Islet of Langerhans (tissue), 1 donor: ENCODE results near the gene MAN2B1.
"Not testable (repeated sequence)": the region's sequence is repeated elsewhere in the genome, so short reads cannot be mapped to it uniquely, and the experiment has no call there.

Experiments
- FAIRE-seq: peaks from one replicate; lab custom pipeline; 2011; peaks lifted over from hg19 to GRCh38; lab: Jason Lieb, UNC

Gene MAN2B1

DNA sequence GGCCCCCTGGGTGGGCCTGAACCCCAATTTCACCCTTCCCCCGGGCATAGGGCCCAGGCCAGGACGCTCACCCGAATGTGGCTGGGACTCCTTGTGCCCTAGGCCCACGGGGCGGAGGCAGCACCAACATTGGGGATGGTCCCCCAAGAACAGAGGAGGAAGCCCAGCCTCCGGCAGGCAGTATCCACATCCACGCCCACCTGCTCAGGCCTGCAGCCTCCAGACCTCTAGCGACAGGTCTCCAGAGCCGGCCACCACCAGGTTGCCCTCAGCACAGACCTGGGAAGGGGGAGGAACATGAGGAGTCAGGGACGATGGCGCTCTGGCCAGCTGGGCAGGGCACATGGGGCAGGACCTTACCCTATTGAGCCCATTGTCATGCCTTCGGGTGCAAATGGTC lies 22.5 kb upstream of the MAN2B1 start:
- FAIRE-seq = no peak

DNA sequence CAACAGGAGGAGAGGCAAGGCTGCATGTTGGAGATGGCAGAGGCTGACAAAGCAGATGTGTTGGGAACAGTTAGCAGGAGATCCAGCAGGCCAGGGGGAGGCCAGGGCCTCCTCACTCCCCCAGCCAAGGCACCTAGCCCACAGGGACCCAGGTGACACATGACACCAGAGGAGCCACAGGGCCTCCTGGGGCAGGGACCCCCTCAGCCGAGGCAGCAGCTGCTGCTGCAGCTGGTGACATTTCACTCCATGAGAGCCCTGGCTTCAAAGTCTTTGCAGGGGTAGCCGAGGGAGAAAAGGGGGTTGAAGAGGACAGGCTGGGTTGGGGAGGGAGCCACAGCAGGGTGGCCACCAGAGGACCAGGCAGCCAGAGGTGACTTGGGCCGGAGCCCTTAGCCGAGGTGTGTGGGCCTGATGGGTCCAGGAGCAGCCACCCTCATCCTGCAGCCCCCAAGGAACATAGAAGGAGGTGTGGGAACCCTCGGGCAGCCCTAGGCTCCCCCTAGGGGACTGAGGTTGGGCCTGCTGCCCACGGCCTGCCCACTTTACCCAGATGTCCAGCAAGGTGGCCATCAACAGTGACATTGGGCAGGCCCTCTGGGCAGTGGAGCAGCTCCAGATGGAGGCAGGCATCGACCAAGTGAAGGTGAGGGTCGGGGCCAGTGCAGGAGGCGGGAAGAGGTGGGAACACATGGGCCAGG lies 21.1 kb upstream of the MAN2B1 start, which contains the start of gene GNG14:
TSS of gene GNG14 (plus strand) at position 503 of the 701 bp plus-strand sequence. CDS start at position 554, 51 bp downstream.
- no peak for FAIRE-seq

DNA sequence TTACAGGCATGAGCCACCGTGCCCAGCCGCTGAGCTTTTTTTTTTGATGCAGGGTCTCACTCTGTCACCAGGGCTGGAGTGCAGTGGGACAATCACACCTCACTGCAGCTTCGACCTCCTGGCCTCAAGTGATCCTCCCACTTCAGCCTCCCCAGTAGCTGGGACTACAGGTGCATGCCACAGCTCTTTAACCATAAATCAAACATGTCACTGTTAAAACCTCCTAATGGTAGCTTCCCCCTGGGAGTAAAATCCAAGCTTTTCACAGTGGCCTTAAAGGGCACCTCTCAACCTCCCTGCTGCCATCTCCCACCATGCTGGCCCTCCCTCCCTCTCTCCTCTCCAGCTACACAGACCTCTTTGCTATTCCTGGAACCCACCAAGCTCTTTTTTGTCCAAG lies 19.3 kb upstream of the MAN2B1 start:
- no peak for FAIRE-seq

DNA sequence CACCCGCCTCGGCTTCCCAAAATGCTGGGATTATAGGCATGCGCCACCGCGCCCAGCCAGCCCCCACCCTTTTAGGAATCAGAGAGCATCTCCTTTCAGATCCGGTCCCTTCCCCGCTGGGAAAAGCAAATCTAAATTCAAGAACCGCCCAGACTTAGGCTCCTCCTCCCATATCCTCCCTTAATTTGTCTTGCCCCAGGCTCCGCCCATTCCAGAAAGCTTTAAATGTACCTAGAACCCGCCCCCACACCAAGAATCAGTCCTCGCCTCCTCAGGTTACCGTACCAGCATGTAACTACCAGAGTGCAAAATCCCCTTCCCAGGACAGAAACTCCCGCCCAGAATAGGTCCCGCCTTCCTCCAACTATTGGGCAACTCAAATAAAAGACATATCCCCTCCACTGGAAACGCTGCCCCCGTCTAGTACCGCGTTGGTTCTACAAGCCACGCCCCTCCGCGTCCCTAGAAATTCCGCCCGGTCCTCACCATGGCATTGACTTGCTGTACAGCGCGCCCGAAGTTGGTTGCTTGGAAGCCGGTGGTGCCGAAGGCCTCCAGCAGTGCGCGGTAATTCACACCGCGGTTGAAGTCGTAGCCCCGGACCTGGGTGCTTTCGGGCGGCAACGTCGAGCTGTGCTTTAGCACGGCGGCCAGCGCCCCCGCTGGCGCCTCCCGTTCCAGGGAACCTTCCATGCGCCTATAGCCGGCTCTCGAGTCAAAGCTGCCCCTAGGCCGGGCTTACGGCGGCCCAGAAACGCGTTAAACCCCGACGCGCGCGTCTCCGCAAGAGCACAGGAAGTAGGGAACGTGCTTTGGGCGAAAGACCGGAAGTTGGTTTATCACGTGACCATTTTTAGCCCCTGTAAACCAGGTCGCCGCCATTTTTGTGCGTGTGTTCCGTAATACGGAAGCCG lies 14.8 kb upstream of the MAN2B1 start, which contains the start of gene DHPS:
TSS of gene DHPS (minus strand) at position 807 of the 914 bp plus-strand sequence. CDS start at position 693, 114 bp downstream.
- FAIRE-seq = peak; percentile 79

DNA sequence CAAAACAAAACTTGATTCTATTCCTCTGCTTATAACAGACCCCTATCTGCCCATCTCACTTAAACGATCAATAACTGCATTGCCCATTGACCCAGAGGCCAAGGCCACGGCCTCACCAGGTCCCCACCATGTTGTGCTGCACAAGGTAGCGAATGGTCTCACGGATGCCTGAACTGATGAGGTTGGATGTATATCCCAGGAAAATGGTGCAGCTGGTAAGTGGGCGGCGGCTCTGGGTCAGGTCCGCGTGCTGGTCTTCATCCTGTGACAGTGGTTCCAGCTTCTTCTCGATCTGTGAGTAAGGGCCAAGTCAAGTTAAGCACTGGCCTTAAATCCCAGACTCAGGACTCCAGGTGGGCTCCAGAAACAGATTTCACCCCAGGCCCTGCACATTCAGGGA lies 13.5 kb upstream of the MAN2B1 start:
- no peak for FAIRE-seq

DNA sequence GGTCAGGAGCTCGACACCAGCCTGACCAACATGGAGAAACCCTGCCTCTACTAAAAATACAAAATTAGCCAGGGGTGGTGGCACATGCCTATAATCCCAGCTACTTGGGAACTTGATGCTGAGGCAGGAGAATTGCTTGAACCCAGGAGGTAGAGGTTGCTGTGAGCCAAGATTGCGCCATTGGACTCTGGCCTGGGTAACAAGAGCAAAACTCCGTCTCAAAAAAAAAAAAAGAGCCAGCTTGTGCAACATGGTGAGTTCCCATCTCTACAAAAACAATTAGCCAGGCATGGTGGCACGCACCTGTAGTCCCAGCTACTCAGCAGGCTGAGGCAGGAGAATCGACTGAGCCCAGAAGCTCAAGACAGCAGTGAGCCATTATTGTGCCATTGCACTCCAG lies 11.5 kb upstream of the MAN2B1 start:
- FAIRE-seq = not testable (repeated sequence)

DNA sequence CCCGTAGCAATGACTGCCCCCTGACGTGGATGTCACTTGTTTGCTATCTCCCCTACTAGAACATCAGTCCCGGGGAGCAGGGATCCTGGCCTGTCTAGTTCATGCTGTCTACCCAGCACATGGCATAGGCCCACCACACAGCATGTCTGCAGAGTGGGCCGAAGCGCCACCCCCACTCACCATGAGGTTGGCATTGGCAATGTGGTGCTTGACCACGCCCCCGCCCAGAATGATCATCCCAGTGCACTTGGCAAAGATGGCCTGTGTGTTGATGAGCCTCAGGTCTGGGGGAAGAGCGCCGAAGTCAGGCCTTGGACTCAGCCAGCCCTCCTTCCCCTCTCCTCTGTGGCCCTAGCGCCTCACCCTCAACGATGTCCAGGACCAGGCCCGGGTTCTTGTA lies 10.4 kb upstream of the MAN2B1 start:
- no peak for FAIRE-seq

DNA sequence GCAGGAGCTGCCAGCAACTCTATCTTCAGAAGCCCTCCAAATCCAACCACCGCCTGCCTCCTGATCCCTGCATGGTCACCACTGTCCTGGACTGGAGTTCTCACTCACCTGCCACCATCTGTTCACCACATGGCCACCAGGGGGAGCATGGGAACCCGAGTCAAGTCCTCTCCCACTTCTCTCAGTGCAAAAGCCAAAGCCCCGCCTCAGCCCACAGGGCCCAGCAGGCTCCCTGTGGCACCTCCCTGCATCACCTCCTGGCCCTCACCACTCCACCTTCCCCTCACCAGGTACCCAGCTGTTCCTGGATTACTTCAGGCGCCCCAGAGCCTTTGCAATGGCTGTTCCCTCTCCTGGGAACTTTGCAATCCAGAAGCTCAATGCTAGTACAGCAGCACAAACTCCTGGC lies 9.8 kb upstream of the MAN2B1 start:
- FAIRE-seq = no peak

DNA sequence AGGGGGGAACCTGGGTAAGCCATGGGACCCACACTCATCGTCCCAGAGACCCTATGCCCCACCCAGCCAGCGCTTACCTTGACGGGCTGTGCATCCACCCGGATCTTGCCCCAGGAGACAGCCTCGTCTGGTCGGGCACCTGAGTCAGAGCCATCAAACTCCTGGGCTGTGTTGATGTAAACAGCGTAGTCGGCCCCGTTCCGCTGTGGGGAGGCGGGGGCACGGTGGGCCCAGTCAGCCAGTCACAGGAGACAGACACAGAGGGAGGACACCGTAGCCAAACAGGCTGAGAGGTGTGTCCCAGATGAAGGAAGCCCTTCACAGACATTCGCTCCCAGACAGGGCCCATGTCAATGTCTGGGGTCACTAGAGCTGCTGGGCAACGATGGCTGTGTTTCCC lies 9.4 kb upstream of the MAN2B1 start:
- no peak for FAIRE-seq

DNA sequence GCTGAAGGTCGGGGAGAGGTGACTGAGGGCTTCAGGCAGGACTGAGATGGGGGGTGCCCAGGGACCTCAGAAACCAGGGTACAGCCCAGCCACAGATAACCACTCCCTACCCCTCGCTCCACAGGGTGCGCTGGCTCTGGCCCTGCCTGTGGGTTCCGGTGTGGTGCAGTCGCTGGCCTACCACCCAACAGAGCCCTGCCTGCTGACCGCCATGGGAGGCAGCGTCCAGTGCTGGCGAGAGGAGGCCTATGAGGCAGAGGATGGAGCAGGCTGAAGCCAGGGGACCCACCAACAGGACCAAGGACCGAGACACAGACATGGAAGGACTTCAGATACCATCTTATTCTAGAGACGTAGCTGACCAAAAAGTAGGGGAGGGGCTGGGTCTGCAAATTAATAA lies 8.9 kb upstream of the MAN2B1 start:
- no peak for FAIRE-seq

DNA sequence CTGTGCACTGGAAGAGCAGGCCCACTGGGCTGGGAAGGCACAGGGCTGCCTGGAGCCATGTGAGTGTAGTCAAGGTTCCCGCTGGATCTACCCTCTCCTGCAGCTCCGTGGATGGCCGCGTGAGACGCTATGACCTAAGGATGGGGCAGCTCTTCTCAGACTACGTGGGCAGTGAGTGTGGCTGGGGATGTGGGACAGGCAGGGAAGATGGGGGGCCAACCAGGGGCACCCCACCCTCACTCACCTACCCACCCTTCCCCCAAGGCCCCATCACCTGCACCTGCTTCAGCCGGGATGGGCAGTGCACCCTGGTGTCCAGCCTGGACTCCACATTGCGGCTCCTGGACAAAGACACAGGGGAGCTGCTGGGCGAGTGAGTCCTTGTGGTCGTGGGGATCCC lies 6.2 kb upstream of the MAN2B1 start:
- no peak for FAIRE-seq

DNA sequence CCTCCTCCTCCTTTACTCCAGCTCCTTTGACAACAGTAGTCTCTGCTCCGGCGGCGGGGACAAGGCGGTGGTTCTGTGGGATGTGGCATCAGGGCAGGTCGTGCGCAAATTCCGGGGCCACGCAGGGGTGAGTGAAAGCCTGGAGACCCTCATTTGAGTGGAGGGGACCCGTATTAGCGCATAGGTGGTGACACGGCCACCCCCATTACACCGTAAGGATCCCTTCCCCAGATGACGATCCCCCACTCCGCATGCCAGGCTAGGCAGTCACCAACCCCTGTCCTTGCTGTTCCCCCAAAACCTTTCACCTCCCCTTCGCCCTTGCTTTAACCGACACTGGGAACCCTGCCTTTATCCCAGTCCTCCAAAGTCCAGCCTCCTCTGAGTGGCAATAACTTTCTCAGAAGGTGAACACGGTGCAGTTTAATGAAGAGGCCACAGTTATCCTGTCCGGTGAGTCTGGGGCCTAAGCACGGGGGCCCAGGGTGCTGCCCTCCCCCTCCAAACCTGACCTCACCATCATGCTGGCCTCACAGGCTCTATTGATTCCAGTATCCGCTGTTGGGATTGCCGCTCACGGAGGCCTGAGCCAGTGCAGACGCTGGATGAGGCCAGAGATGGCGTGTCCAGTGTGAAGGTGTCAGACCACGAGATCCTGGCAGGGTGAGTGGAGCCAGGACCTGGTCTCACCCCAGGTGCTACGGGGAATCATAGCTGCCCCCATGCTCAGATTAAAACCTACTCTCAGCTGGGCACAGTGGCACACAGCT lies 3.8 kb upstream of the MAN2B1 start:
- FAIRE-seq = no peak

DNA sequence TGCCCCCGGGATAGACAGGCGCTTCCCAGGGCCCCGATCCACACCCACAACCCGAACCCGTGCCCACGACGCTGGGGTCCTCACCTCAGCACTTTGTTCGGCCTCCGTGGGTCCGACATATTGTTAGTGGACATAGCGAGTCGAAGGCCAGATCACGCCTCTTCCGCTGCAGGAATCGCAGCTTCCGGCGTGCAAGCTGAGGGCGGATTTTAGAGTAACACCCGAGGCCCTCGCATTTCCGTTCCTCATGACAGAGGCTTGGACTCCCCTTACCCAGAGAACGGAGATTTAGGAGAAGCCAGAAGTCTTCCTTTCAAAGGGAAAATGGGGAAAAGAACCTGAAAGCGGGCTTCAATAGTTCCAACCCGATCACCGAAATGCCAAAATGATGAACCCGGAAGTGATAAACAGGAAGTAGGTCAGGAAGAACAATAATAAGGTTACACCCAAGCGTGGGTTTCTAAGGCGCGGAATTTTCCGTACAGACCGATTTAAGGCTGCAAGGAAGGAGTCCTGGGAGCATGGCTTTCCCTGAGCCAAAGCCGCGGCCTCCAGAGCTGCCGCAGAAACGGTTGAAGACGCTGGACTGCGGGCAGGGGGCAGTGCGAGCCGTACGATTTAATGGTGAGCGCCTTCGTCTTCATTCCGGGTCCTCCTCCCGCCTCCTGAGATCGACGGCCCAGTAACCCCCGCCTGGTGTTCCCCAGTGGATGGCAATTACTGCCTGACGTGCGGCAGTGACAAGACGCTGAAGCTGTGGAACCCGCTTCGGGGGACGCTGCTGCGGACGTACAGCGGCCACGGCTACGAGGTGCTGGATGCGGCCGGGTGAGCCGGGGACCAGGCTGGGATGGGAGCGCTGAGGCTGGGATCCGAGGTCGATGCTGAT lies 3.0 kb upstream of the MAN2B1 start:
- FAIRE-seq = peak; percentile 56

DNA sequence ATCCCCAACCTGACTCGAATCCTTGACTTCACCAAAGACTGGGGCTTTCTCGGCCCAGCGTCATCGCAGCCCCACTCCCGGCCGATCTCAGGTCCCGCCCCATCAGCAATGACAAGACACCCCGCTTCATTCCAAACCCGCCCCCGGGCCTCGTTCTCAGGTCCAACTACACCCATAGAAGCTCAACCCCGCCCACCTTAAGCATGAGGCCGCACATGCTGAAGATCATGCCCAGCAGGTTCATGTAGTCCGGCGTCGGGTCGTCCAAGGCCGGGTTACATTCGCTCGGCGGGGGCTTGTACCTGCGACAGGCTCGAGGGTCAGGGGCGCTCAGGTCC lies 2.4 kb upstream of the MAN2B1 start:
- no peak for FAIRE-seq

DNA sequence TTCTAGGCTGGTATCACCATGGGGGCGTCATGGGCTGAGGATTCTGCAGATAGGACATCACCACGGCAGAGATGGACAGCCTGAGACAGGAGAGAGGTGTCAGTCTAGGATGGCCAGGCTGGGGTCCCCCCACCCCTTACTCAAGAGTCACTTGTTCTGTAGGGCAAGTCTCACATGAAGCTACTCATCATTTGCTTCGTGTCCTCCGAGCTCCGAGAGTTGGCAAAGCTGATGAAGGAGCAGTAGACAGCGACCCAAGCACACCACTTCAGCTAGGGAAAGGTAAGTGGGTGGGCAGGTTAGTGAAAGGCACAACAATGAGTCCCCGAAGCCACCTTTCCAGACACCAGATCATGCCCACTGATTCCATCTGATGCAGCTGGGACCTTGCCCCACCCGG lies 1.8 kb upstream of the MAN2B1 start:
- FAIRE-seq = no peak

DNA sequence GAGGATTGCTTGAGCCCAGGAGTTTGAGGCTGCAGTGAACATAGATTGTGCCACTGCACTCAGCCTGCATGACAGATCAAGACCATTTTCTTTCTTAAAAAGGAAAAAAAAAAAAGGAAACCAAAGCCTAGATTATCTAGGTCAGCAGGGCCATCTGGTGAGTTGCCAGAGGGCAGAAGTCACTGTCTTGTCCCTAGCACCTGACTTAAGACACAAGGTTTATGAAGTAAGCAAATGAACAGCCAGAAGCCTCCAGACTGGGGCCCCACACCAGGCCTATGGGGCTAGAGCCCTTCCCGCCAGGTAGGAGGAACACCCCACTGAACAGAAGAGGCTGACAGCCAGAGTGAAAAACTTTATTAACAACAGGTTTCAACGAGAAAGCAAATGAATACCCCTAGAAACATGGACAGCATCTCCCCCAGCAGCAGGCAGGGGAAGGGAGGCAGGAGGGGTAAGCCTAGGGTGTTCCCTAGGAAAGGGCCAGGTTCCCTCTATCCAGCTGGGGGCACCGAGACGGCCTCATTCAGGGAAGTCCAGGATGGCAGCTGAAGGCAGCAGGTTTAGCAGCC lies 1.3 kb upstream of the MAN2B1 start:
- FAIRE-seq = no peak

DNA sequence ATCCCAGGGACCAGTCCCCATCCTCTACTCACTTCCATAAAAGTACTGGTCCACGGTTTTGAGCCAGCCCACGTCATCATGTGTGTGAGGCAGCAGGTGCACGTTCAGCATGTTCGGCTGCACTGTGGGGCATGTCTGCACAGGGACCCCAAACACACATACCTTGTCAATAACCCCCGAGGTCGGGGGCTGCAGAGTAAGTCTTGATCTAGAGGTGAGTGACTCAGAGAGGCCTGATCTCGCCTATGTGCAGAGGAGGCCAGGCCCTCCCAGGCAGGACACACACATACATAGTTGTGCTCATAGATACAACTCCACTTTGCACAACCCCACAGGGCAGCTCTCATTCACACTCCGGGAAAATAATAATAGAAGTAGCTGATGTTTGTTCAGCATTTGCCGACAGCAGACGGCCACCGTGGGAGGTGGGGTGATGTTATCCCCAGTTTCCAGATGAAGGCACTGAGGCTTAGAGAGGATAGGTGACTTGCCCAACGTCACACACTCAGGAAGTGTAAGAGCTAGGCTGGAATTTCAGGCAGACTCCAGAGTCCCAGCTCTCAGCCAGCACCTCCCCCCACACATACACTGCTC lies 774 bp downstream of the MAN2B1 start:
- no peak for FAIRE-seq

DNA sequence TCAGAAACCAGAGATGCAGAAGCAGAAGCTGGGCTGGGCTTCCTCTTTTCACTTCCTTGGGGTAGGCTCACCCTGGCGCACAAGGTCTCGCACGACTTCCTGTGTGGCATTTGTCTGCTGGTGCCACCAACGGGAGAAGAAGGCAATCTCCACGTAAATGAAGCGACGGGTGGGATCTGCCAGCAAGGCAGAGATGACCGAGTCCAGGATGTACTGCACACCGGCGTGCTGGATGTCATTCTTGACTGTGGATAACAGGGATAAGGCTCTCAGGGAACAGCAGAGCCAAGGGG lies 1.3 kb downstream of the MAN2B1 start:
- FAIRE-seq = no peak

DNA sequence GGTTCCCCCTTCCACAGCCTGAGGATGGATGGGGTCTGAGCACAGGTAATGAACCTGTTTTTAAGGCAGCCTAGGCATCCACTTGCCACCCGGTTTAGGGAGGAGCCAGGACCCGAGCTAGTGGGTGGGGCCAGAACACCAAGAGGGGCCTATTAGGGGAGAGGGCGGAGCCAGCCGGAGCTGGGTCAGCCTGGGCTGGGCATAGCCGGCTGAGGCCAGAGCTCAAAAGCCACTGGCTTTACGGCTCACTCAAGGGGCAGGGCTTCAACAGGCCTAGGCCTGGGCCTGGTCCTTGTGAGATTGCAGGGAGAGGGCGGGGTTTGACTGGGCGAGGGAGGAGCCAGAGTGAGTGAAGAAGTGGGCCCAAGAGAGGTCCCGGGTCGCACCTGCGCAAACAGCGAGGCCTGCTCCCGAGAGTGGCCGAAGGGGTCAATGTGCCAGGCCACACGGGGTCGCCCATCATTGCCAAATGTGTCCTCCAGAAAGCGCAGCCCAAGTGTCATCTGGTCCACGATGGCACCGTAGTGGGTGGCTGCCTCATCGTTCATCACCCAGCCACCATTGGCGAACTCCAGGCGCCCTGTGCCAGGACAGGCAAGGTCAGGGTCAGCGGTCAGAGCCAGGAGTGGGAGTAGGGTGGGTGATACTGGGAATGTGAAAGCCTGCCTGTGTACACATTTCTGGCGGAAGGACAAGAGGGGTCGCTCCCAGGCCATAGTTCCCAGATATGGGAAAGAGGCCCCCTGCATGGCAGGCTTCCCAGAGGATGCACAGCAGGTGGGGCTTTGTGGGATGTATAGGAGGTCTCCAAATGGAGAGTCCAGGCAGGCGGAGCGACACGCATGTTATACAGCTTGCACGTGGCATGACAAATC lies 1.9 kb downstream of the MAN2B1 start:
- no peak for FAIRE-seq

DNA sequence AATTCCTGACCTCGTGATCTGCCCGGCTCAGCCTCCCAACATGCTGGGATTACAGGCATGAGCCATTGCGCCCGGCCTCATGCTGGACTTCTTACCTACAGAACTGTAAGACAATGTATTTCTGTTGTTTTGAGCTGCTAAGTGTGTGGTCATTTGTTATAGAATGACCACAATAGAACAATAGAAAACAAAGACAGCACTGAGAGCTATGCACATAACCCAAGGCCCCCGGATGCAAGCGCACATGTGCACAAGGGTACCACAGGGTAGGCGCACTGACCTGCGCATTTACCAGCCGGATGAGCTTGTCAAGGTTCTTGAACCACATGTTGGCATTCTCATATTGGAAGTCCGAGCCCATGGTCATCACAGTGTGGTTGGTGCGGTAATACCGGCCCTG lies 5.6 kb downstream of the MAN2B1 start:
- no peak for FAIRE-seq
